Brain microvascular endothelial cell (primary cell): ENCODE data around the gene ALOXE3.

Experiments
- DNase-seq: peaks from one replicate; pipeline ENCODE4 v3.0.0-alpha.2; 2020
- H3K27ac ChIP-seq: fragments of 250-450 bp; sonication (Bioruptor Pico); 2 replicates; pipeline ENCODE4 v1.5.1; 2020; ENCODE audit warnings: mild to moderate bottlenecking, moderate library complexity
- H3K27me3 ChIP-seq: fragments of 250-450 bp; sonication (Bioruptor Pico); replicated peaks from 2 replicates; pipeline ENCODE4 v1.5.1; 2020; ENCODE audit warnings: mild to moderate bottlenecking
- H3K36me3 ChIP-seq: fragments of 250-450 bp; sonication (Bioruptor Pico); replicated peaks from 2 replicates; pipeline ENCODE4 v1.5.1; 2020; ENCODE audit warnings: mild to moderate bottlenecking
- H3K4me3 ChIP-seq: 2 replicates; pipeline ENCODE4 v1.5.1; 2011; ENCODE audit warnings: low read depth, mild to moderate bottlenecking, control low read depth, low read length, moderate library complexity
- CTCF ChIP-seq: IDR thresholded peaks from 2 replicates; pipeline ENCODE4 v1.5.1; 2011; ENCODE audit warnings: low read depth, mild to moderate bottlenecking, moderate library complexity, low read length, control low read depth, inconsistent platforms; ENCODE audit errors: missing control alignments
- in situ Hi-C: cut with HindIII; loops from 2 replicates; pipeline ENCODE4 v1.10.0; 2017; ENCODE audit warnings: low sequenced_read_pairs, low pct_ligation_motif_present

ALOXE3 gene

GRCh38 chr17:8141741-8142140 lies 23.4 kb upstream of the ALOXE3 start:
- DNase-seq, result no peak
- Histone ChIP-seq H3K4me3 (no peak overlapping the region), H3K36me3 (peaks cover 58% of the 10 kb centered on the region), H3K27ac (no peak overlapping the region), H3K27me3 (no peaks in the 10 kb centered on the region)
- no peak for TF ChIP-seq CTCF
- in situ Hi-C loops, result no loop called here

GRCh38 chr17:8141045-8141444 lies 22.7 kb upstream of the ALOXE3 start:
- peaks cover 51% of the 10 kb centered on the region for H3K36me3 ChIP-seq
- no peak for DNase-seq
- no peak overlapping the region for H3K4me3 ChIP-seq
- no peaks in the 10 kb centered on the region for H3K27me3 ChIP-seq
- in situ Hi-C loops, result no loop called here
- TF ChIP-seq CTCF, result no peak
- no peak overlapping the region for H3K27ac ChIP-seq

GRCh38 chr17:8140065-8141029 lies 22.0 kb upstream of the ALOXE3 start:
- H3K27me3 ChIP-seq, result no peaks in the 10 kb centered on the region
- no peak overlapping the region for H3K4me3 ChIP-seq
- no peak overlapping the region for H3K27ac ChIP-seq
- TF ChIP-seq CTCF, result no peak
- in situ Hi-C loops, result no loop called here
- DNase-seq, result no peak
- H3K36me3 ChIP-seq, result peaks cover 46% of the 10 kb centered on the region

- H3K4me3 ChIP-seq, result peak overlapping the region; percentile 60
- peak overlapping the region; percentile 76 for H3K27ac ChIP-seq
- peak; percentile 90 for TF ChIP-seq CTCF
- H3K36me3 ChIP-seq, result peaks cover 35% of the 10 kb centered on the region
- H3K27me3 ChIP-seq, result no peaks in the 10 kb centered on the region
- DNase-seq, result peak; percentile 98
- in situ Hi-C loops, result no loop called here
These were observed 20.5 kb upstream of the ALOXE3 start for GRCh38 chr17:8138672-8139371.

GRCh38 chr17:8138374-8138671 lies 20.0 kb upstream of the ALOXE3 start:
- in situ Hi-C loops, result no loop called here

More at GRCh38 chr17:8138374-8138671, 20.0 kb upstream of the ALOXE3 start:
- TF ChIP-seq CTCF, result no peak
- Histone ChIP-seq H3K27me3 (no peaks in the 10 kb centered on the region), H3K4me3 (peak overlapping the region; percentile 47), H3K36me3 (peaks cover 33% of the 10 kb centered on the region), H3K27ac (peak overlapping the region; percentile 13)
- DNase-seq, result no peak
